GM21717 (cell line): ENCODE data around the gene PDE1A.
"Not testable (repeated sequence)": the region's sequence is repeated elsewhere in the genome, so short reads cannot be mapped to it uniquely, and the experiment has no call there.

ENCODE experiments used
- ATAC-seq: cut with Tn5 transposase; IDR thresholded peaks from one replicate; pipeline ENCODE4 v1.9.1; 2021; ENCODE audit warnings: mild to moderate bottlenecking, moderate library complexity; ENCODE audit not compliant: unreplicated experiment

The PDE1A gene

DNA sequence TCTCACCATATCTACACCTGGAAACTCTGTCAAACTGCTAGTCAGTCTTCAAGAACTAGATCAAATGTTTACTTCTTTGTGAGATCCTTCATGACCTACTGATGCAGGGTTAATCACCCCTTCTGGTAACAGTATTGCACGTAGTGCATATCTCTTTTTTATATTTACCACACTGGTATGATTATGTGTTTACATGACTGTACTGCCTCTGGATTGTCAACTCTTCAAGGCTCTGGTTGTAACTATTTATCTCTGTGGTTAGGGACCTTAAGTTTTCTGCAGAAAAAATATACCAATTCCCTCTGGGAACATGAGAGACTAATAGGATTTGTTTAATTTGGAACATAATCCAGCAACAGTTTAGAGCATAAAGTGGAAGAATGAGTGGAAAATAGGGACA lies 135.5 kb downstream of the PDE1A start:
- ATAC-seq = no peak

DNA sequence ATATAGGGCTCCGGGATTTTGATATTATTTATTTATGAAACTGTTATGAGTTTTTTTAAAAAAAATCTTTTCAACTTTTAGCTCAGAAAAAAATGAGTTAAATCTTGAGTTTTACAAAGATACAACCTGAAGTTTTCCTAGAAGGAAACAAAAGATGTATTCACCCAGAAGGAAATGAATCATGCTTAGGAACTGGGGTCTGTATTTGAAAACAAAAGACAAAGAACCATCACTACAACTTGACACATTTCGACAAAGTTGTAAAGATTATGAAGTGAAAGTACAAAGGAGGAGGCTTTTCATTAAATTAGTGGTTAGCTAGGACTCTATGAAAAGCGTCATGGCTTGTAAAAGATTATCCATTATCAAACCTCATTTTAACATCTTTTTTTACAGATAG lies 143.3 kb downstream of the PDE1A start:
- ATAC-seq = no peak

DNA sequence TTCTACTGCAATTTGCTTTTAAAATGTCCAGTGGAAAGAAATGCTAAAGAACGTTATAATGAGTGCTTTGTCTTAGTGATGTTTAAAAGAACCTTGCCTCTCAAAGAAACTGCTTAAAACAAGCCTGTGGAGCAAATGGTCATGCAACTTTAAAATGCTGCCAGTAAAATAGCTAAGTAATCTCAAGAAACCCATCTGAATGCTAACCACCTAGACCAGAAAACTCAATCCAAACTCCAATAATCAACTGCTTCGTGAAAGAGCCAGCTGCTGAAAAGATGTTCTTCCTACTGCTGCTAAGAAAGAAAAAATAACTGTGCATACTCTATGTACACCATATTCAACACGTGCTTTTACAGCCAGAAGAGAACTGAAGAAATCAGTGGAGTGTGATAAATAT lies 145.6 kb downstream of the PDE1A start:
- no peak for ATAC-seq

DNA sequence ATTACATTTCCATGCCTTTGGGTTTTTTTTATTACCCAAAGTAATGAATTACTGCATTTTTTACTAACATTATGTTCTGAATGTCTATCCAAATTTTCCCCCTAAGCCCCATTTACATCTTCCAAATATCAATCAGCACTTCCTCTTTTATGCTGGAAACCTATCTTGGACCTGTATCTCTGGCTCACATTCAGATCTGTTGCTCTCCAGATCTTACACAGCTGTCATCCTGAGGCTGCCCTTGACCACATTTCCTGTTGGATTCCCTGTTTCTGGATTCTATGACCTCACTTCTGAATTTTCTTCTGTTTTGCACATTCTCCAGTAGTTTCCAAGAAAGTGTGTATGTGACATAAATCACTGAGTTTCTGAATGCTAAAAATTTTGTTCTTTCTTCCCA lies 146.7 kb downstream of the PDE1A start:
- ATAC-seq = no peak

DNA sequence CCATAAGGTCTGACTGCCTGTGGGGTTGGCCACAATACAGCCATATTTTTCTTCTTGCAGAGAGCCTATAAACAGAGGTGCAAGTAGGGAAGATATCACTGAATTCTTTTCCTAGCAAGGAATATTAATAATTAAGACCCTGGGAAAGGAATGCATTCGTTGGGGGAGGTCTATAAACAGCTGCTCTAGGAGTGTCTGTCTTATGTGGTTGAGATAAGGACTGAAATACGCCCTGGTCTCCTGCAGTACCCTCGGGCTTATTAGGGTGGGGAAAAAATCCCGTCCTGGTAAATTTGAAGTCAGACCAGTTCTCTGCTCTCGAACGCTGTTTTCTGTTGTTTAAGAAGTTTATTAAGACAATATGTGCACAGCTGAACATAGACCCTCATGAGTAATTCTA lies 150.2 kb downstream of the PDE1A start:
- ATAC-seq = not testable (repeated sequence)

DNA sequence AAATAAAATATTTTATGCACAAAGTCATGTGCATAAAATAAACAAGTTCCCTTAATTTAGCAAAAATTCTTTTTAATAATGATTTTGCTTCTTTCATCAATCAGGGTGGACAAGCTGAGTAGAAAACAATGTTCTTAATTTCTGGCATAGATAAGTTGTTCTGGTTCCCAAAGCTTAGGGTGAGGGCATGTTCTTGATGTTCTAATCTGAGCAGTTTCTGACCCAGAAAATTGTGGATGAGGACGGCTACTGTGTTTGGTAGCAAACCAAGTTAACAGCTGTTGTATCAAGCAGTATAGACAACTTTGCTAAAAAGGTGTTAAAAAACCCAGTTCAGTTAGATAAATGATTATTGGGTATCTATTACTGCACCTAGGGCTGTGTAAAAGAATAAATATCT lies 158.9 kb downstream of the PDE1A start:
- no peak for ATAC-seq

DNA sequence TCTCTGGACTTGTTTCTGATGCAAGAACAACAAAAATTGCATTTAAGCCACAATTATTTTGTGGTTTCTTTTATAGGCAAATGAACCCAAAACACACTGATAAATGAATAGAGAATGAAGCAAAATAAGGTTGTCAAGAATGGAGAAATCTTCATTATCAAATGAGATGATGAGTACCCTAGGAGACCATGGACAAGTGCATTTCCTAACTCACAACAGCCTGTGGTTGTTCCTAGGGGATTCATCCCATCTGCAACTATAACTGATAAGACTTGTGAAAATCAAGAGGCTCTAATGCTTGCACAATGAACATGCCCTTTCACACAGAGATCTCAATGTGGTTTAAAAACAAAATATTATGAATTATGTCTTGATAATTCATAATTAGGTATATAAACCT lies 159.9 kb downstream of the PDE1A start:
- ATAC-seq = no peak

DNA sequence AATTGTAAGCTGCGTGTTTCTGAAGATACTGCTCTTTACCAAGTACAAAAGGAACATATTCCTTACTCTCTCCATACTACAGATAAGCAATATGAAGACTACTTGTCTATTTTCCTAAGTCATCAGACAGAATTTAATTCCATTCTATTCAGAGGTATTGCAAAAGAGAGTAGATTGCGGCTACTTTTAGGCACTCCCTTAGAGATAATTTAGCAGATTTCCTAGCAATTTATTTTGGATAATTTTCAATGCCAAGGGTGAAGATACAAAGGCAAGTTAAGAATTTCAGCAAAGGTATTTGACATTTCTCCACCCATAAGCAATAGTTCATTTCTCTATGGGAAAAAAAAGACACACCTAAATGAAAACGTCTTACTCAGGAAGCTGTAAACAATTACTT lies 161.1 kb downstream of the PDE1A start:
- ATAC-seq = no peak

DNA sequence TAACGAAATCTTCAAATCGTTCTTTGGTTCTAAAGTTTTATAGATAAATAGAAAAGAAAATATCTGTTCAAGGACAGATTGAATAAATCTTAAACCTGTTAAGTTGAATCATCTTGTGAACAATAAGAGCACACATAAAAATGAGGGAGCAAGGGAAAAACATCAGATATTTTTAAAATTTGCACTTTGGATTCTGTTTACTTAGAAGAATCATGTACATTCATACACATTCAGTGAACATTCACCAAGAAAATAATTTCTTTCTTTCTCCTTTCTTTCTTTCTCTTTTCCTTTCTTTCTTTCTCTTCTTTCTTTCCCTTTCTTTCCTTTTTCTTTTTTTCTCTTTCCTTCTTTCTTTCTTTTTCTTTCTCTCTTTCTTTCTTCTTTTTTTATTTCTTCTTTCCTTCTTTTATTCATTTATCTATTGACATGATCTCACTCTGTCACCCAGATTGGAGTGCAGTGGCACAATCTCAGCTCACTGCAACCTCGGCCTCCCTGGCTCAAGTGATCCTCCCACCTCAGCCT lies 164.9 kb downstream of the PDE1A start:
- no peak for ATAC-seq

DNA sequence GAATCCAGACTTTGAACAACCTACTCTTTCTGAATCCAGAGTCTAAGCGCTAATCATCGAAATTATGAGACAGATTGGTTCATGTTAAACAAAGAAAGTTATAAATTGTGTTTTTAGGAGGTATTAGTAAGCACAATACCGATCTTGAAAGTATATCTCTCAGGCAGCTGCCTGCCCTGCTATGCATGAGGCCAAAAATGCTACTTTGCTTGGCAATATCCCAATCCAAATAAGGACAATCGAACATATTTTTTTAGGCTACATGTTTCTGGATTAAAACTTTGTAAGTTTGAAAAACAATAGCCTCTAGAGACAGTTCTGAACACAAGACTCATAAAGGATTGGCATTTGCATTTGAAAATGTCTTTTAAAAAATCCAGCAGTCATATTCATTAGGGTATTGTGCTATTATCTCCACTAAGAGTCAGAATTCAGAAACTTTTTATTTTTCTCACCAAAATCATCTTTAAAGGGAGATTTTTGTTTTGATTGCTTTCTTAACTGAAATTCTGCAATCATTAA lies 167.1 kb downstream of the PDE1A start:
- ATAC-seq = no peak

DNA sequence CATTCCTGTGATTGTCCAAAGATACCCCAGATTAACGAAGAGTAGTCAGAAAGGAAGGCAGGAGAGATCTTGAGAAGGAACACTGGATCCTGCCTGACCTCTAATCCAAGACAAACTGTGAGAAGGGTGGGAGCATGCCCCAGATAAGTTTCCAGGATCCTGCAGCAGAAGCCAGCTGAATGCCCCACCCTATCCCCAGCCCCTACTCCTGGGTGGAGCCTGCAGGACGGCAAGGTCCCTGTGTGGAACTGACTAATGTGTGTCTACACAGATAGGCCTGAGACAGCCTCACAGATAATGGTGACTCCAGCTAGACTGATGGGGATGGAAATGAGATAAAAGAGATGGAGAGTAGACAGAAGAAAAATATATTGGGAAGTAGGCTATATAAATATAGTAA lies 174.3 kb downstream of the PDE1A start:
- ATAC-seq = no peak

DNA sequence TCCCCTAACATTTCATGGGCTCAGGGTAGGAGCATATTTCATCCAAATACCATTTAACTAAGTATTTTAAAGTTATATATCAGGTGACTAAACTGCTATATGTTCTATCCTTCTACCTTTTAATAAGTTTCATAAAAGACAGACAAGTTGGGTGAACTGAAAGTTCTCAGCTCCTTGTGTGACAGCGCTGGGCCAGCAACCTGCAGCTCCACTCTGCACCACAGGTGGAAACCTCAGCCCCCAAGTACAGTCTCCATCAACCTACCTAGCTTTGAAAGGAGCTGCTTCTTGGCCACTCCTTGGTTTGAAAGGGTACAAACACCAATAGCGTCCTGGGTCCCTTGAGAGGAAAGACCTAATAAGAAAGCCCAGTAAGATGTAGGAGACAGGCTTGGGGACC lies 177.9 kb downstream of the PDE1A start:
- no peak for ATAC-seq

DNA sequence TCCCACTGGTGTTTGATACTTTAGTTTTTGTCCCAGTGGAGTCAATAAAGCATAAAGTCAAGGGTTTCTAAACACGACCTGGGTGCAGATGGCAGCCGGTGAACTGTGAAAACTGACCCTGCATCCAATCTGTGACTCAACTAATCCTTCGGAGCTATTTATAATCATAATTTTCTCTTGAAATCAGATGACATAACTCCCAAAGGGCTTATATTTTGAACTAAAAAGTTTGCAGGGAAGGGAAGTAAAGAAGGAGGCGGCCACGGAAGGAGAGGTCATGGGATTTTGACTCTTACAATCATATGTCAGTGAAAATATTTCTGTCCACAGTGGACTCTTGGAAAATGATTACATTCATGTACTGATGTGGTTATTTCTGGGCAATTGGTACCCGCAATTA lies 178.5 kb downstream of the PDE1A start:
- ATAC-seq = no peak

DNA sequence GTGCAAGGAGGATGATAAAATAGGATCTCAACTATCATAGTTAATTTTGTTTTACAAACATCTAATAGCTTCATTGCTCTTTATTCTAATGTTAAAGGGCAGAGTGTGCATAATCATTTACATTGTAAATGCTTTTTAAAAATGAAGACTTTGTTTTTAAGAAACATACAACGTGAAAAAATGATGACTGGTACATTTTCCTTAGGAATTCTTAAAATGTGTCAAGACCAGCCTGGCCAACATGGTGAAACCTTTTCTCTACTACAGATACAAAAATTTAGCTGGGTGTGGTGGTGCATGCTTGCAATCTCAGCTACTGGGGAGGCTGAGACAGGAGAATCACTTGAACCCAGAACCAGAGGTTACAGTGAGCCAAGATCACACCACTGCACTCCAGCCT lies 179.0 kb downstream of the PDE1A start:
- no peak for ATAC-seq

DNA sequence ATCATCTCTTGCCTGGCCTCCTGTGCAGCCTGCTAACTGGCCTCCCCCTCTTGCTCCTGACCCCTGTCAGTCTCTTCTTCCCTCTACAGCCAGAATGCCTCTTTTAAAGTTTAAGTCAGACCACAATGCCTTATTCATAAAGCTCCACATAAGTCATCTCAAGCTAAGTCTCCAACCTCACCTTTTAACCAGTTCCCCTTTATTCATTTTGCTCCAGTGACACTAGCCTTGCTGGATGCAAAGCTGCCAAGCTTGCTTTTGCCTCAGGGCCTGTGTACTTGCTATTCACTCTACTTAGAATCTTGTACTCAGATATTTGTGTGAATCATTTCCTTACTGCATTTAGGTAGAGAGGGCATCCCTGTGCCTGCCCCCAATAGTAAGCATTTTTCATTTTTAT lies 180.9 kb downstream of the PDE1A start:
- no peak for ATAC-seq

DNA sequence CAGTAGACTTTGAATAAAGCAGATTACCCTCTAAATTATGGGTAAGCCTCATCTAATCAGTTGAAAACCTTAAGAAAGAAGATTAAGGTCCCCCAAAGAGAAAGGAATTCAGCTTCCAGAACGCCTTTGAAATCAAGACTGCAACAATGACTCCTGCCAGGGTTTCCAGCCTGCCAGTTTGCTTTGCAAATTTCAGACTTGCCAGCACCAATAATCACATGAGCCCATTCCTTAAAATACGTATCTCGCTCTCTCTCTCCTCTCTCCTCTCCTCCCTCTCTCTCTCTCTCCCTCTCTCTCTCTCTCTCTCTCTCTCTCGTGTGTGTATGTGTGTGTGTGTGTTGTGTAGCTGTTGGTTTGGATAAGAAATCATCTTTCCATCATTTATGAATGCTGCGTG lies 184.2 kb downstream of the PDE1A start:
- ATAC-seq = no peak

DNA sequence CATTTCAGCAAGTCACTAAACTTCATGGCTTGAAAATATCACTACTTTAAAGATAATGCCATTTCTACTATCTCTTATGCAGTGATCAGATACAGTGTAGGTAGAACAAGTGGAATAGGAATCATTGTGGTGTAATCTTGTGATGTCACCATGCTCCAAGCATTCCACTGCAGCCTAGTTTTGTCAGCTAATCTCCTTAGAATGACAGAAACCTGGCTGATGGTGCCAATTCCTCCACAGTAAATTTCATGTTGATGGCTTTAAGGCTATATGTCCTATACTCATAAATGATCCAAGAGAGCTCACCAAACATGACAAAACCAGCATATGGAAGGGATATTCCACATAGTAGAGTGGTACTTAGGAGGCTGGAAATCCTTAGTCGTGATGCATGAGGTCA lies 184.9 kb downstream of the PDE1A start:
- no peak for ATAC-seq

DNA sequence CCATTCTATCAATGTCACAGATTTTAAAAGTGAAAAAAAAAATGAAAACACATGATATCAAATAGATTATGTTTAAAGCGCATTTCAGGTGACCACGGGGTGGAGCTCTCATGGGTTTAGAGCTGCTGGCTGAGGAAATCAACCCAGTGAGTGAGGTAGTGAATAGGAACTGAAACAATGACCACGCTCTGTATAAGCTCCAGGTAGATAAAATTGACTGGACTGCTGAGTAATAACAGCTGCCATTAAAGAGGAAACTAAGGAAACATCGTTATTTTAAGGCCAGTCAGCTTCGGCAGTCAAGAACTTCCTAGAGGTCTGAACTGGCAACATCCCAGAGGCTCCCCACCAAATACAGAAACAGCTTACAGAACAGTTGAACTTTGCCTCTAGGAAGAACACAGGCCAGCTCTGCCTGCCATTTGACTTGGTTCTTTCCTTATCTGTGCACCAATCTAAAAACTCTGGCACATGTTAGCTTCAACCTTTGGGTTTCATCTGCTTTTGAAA lies 185.9 kb downstream of the PDE1A start:
- ATAC-seq = peak; percentile 100

DNA sequence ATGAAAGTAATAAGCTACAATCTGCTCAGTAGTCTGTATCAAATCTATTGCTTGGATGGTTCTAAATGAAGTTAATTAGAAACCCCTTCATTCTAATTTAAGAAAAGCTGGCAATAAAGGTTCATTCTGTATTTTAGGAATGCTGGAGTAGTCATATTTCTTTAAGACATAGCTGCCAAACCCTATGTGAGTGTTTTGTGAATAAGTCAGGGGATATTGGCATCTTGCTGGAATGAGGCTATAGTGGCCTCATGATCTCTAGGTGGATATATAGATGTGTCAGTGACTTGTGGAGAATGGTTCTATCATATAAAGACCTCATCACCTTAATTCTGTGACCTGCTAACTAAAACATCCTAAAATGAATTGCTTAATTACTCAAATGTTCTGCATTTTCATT lies 196.3 kb downstream of the PDE1A start:
- ATAC-seq = no peak

DNA sequence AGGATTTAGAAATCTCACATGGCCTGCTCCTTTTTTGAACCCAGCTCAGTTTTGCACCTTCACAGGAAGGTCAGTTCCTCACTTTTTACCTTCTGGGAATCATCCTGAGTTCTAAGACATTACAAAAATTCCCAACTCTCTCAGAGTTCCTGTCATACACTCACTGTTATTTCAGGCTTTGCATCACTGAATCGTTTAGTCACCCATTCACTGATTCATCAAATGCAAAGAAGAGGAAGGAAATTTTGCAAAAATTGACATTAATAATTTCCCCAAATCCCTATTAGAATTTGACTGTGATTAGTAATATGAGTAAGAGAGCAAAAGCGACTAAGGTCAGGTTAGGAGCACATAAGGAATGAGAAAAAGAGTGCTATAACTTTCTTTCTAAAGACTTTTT lies 197.5 kb downstream of the PDE1A start:
- ATAC-seq = no peak

DNA sequence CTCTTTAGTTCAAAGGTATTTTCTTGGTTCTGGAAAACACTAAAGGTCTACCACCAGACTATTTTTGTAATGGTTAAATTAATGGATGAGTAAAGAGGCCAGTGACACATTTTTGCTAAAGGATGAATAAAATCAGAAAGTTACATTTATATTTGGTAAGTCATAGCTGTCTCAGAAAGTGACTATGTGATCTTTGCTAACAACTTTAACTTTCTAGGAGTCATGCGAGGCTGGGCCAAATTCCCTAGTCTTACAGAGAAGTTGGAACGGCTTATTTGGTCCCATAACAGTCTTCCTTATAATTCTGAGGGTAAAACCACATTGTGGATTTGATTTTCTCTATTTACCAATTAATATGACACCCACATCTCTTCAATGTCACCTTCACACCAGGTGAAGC lies 198.1 kb downstream of the PDE1A start:
- ATAC-seq = no peak

DNA sequence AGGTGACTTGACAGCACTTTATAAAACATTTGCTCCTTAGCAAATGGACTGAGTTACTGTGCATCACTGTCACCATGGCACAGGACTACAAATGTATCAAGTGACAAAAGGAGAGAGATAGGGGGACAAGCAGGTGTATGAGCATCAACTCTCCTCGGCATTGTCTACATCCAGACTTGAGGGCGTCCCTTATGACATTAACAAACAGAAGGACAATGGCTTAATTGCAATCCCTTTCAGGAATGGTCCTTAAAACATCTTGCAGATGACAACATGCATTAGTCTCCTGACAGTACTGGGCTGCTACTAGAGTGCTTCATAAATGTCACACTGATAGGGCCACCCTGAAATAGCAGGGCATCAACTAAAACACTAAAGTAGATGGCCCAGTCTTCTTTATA lies 198.8 kb downstream of the PDE1A start:
- no peak for ATAC-seq

DNA sequence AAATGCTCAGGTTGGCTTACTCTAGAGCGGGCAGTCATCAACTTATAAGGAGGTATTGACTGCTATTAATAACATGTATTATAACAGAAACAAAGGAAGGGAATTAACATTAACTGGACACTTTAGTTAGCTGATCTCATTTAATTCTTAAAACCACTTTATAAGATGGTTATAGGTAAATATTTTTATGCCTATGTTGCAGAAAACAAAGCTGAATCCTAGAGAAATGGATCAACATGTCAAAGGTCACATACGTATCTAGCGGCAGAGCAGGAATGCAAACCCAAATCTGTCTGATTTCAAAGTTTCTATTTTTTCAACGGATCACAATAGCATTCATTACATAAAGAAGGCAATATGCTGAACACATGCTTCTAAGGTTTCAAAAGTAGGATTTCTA lies 200.0 kb downstream of the PDE1A start:
- no peak for ATAC-seq
